22Rv1 (cell line): ENCODE measurements around the gene TMEM121.
"Not testable (repeated sequence)": the region's sequence is repeated elsewhere in the genome, so short reads cannot be mapped to it uniquely, and the experiment has no call there.

Experiments used
- ZFX ChIP-seq: fragments of 450-650 bp; IDR thresholded peaks from 2 replicates; pipeline ENCODE4 v1.6.1; 2017; ENCODE audit warnings: antibody characterized with exemption, borderline replicate concordance
- TF ChIP-seq, protein P1 (sequence below): fragments of 450-650 bp; IDR thresholded peaks from 2 replicates; pipeline ENCODE4 v1.5.1; 2017; ENCODE audit warnings: mild to moderate bottlenecking

DNA sequence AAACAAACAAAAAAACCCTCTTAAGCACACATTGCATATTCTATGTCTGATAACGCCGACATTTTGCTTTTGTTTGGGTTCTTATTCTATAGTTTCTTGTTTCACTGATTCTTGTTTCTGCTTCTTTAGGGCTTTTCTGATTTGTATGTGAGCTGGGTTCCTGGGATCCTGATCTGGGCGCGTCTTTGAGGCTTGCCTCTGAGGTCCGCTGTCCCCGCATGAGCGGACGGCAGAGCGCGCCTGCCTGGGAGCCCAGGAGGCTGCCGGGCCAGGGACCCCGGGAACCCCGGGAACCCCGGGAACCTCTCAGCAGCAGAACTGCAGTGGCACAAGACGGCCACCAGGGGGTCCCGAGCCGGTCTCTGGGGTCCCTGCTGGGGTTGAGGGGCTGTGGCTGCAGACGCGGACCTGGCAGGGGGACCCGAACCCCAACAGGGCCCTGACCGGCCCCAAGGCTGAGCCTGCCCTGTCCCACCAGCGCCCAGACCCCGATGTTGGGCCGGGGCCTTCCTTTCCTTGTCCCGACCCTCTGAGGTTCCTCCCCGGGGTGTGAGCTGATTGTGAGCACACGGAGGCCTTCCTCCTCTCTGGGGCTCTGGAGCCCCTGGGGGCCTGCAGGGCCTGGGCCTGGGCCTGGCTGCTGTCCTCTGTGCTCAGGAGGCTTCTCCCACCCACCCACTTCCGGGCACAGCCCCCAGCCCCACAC lies 32.2 kb downstream of the TMEM121 start:
- TF ChIP-seq, protein P1, sequence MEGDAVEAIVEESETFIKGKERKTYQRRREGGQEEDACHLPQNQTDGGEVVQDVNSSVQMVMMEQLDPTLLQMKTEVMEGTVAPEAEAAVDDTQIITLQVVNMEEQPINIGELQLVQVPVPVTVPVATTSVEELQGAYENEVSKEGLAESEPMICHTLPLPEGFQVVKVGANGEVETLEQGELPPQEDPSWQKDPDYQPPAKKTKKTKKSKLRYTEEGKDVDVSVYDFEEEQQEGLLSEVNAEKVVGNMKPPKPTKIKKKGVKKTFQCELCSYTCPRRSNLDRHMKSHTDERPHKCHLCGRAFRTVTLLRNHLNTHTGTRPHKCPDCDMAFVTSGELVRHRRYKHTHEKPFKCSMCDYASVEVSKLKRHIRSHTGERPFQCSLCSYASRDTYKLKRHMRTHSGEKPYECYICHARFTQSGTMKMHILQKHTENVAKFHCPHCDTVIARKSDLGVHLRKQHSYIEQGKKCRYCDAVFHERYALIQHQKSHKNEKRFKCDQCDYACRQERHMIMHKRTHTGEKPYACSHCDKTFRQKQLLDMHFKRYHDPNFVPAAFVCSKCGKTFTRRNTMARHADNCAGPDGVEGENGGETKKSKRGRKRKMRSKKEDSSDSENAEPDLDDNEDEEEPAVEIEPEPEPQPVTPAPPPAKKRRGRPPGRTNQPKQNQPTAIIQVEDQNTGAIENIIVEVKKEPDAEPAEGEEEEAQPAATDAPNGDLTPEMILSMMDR = peak; percentile 24
- not testable (repeated sequence) for TF ChIP-seq ZFX
